Ureter (tissue), 1 donor: Measurements from ENCODE around the gene GPS1. TPM values are rescaled to one million over a fixed set of nuclear protein-coding genes. Genes with fewer than 3 reads are reported as not detected.

Source experiments
- DNase-seq: peaks from one replicate; pipeline ENCODE4 v3.0.0-alpha.2; 2020; ENCODE audit warnings: low spot score
- total RNA-seq: library from RNA; stranded (reverse); gene quantifications from one replicate; pipeline ENCODE4 v1.2.4, GENCODE V29; 2023
- donor health status: DM: yes; HTN: yes; CAD: no.

Gene GPS1
- total RNA-seq, 1 donor from 2014 or later = 91.2 TPM

DNA sequence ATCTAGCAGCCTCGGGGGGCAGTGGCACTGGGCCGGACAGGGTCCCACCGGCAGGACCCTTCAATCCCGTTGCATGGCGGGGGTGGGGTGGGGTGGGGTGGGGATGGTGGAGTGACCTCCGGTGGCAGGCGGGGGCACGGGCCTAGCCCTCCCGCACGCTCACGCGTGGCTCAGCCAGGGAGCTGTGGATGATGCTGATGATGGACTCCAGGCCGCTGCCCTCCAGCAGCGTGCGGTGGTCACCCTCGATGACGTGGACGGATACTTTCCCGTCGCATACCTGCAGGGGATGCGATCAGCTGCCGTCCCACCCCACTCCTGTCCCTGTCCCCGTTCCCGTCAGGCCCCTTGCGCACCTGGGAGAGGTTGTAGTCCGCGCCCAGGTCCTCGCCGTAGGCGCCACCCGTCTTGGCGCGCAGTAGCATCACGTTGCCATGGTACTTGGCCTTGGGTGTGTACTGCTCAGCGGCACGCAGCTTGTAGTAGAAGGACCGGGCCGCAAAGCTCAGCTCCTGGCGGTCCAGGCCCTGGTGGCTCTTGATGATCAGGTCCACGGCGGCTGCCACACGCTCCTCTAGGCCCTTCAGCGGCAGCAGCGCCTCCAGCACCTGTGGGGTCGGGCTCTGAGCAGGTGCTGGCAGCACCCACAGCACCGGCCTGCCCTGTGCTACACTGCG lies 27.4 kb downstream of the GPS1 start:
- DNase-seq = no peak

DNA sequence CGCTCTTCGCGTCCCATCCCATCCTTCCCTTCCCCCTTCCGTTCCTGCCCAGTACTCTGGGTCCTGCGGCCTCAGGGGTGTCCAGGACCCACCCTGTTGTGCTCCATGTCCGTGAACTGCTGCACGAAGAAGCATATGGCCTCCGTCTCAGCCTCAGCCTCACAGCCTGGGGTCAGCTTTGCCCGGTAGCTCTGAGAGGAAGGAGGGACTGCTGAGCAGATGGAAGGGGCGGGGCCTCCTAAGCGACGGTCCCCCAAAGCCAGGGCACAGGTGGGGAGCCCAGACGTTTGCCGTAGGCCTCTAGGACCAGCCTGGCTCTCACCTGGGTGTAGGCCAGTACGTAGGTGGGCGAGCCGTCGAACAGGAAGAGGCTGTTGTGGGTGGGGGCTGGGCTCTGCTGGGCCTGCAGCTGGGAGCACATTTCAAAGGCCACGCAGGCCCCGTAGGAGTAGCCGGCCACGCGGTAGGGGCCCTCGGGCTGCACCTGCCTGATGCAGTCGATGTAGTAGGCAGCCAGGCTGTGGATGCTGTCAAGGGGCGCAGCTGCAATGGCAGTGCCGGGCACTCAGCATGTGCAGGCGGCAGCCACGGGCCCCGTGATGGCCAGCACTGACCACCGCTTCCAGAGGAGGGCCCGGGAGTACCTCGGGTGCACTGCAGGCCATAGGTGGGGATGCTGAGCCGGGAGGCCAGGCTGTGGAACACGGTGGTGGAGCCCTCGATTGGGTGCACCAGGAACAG lies 28.5 kb downstream of the GPS1 start:
- no peak for DNase-seq

DNA sequence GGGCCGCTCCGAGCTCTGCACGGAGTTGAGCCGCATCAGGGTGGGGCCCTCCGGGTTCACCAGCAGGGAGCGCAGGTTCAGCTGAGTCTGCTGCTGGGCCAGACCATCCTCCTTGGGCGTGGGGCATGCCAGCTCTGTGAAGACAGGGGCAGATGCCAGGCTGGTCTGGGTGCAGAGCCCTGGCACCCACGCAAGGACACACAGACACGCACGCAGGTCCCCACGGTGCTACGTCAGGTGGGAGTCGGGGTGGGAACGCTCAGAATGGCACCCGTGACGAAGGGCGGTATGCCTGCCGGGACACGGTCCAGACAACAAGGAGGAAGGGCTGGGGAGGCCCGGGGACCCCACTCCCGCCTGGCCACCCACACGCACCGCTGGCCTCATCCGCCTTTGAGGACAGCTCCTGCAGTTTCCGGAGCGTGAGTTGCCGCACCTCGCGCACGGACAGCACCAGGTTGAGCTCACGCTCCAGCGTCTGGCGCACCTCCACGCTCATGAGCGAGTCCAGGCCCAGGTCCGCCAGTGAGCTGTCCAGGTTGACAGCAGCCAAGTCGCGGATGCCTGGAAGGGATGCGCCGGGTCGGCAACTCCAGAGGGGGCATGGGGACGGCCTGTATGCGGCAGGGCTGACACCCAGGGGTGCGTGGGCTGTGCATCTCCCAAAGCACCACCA lies 29.2 kb downstream of the GPS1 start:
- DNase-seq = no peak

DNA sequence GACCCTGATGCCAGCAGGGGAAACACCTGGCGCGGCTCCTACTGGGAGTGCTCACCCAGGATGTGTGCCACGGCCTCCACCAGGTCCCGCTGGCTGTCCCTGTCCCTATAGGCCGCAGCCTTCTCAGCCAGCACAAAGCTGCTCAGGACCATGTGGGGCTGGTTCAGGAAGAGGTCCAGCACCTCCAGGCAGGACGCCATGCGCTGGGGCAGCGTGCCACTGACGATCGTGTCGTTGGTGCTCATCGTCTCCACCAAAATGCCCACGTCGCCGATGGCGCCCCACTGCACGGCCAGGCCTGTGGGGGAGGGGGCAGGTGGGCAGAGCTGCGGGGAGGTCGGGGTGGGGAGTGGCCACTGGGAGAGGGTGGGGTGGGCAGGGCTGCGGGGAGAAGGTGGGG lies 29.8 kb downstream of the GPS1 start:
- DNase-seq = no peak

DNA sequence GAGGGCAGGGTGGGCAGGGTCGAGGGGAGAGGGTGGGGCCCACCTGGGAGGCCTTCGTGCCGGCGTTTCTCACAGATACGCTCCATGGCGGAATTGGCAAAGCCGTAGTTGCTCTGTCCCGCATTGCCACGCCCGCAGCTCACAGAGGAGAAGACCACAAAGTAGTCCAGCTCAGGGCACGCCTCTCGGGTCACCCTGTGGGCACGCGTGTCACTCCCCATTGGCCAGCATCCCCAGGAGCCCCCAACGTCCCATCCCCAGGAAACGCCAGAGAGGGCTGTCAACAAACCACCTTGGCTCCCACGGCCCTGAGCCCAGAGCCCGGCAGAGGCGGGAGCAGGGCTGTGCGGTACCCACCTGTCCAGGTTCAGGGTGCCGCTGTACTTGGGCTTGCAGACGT lies 30.3 kb downstream of the GPS1 start:
- no peak for DNase-seq

DNA sequence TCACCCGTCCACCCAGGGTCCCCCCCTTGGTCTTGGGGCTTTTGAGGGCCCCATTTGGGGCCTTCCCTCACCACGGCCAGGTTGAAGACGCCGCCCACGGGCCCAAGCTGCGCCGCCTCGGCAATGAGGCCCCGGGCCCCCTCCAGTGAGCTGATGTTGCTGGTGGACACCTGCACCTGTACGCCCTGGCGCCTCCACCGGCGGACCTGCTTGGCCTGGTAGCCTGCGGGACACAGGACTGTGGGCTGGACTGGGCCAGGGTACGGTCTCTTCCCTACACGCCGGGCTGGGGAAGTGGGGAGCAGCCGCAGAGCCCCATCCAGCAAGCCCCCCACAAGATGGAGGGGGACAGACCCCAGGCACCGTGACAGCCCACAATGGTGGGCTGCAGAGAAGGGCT lies 30.8 kb downstream of the GPS1 start:
- DNase-seq = no peak

DNA sequence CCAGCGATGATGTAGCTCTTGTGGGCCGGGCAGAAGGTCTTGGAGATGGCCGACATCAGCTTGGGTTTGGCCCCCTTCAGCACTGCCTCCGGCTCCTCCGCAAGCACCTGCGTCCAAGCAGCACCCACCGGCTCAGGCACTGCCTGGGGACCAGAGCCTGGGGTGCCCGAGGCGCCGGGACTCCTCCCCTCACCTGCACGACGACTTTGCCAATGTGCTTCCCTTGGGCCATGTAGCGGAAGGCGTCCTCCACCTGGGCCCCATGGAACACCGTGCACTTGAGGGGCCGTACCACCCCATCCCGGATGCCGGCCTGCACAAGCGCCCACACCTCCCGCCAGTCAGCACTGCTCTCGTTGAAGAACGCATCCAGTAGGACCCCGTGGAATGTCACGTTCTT lies 31.3 kb downstream of the GPS1 start:
- no peak for DNase-seq

DNA sequence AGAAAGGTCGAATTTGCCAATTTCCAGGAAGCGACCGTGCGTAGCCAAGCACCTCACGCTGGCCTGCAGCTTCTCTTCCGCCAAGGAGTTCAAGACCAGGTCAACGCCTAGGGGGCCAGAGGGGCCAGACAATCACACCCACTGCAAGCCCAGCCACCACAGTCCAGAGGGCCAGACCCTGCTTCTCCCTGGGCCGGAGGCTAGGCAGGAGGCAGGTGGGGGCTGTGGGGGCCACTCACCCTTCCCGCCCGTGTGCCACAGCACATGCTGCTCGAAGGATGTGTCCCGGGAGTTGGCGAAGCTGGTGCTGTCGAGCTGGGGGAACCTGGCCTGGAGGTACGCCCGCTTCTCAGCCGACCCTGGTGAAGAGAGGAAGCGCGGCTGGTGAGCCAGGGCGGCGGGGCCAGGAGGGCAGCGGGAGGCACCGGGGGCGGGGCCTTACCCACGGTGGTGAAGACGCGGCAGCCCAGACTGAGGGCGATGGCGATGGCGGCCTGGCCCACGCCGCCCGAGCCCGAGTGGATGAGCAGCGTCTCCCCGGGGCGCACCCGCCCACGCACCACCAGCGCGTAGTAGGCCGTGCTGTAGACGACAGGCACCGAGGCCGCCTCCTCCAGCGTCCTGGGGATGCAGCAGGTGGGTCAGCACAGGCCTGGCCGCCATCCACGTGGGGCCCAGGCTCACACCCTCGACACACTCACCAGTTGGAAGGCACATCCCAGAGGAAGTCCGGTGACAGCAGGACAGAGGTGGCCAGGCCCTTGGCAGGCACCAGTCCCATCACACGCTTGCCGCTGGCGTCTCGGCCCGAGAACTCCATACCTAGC lies 32.0 kb downstream of the GPS1 start:
- DNase-seq = no peak

DNA sequence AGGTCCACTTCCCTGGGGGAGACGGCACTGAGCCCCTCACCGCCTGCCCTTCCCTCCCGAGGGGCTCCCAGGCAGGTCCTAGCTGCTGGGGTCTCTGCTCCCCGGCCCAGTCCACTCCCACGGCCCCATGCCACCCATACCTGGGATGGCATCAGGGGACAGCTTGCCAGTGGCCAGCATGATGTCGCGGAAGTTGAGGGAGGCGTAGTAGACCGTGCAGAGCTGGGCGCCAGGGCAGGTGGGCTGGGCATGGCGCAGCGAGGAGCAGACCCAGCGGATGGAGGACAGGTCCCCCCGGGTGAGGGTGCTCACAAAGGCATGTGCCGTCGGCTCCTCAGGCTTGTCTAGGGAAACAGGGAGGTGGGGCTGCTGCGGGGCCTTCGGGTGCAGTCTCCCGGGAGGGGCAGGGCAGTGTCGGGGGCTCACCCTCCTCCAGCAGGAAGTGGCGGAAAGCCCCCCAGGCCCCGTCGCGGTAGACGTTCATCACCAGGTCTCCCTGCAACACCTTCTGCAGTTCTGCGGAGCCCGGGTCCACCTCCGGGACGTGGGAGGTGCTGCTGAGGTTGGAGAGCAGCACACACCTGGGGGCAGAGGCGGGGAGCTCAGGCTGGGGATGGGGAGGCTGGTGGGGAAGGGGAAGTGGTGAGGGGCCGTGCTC lies 32.8 kb downstream of the GPS1 start:
- no peak for DNase-seq

DNA sequence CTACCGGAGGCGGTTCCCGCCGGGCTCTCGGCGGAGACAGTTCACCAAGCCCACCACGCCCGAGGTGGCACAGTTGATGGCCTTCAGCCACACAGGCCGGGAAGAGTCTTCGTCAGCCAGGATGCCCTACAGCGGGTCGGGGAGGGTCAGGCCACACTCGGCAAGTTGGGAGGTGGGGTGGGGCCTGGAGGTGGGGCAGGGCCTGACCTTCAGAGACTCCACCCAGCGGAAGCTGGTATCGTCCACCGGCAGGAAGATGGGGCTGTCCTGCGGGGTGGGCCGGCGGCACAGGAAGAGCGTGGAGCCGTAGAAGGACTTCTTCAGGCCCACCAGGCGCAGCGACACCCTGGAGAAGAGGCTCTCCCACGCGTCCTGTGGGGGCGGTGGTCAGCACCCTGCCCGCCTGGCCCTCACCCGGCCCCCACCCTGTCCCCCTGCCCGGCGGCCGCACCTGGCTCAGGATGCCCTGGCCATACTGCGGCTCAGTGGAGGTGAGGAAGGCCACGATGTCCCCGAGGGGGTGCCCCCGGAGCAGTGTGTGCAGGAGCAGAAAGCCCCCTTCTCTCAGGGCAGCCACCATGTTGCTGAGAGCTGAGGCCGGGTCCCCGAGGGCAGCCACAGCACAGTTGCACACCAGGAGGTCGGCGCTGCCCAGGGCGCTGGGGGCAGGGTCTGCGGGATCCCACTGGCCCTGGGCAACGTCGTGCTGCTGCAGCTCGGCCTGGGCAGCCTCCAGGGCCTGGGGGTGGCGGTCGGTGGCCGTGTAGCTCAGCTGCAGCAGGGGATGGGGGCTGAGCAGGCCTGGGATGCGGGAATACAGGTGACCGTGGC lies 33.5 kb downstream of the GPS1 start:
- no peak for DNase-seq

DNA sequence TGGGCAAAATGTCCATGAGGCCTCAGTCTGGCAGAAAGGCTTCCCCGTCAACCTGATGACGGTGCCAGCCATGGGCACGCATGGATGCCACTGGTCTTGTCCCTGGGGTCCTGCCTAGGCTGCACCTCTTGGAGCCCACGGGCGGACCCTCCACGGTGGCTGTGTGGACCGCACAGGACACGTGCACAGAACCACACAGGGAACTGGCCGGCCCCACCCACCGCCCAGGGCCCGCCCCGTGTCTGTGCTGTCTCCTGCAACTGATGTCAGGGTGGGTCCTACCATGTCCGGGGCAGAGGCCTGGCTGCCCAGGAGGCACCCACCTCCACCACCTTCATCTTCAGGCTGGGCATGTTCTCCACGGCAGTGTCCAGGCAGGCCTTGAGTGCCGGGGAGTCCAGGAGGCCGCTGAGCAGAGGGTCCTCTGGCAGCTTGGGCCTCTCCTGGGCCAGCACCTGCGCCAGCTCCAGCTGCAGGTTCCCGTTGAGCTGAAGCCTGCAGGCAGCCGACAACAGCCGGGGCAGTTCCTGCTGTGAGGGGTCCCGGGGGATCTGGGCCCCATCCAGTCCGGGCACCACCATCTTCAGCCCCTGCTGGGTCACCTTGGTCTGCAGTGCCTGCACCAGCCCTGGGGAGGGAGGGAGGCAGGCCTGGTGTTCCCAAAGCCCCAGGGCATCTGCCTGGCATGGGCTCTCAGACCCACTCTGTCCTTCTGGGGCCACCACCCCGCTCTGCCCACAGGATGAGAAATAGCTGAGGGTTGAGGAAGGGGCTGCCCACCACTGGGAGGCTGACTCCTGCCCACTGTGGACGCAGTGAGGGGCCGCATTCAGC lies 34.5 kb downstream of the GPS1 start:
- no peak for DNase-seq

DNA sequence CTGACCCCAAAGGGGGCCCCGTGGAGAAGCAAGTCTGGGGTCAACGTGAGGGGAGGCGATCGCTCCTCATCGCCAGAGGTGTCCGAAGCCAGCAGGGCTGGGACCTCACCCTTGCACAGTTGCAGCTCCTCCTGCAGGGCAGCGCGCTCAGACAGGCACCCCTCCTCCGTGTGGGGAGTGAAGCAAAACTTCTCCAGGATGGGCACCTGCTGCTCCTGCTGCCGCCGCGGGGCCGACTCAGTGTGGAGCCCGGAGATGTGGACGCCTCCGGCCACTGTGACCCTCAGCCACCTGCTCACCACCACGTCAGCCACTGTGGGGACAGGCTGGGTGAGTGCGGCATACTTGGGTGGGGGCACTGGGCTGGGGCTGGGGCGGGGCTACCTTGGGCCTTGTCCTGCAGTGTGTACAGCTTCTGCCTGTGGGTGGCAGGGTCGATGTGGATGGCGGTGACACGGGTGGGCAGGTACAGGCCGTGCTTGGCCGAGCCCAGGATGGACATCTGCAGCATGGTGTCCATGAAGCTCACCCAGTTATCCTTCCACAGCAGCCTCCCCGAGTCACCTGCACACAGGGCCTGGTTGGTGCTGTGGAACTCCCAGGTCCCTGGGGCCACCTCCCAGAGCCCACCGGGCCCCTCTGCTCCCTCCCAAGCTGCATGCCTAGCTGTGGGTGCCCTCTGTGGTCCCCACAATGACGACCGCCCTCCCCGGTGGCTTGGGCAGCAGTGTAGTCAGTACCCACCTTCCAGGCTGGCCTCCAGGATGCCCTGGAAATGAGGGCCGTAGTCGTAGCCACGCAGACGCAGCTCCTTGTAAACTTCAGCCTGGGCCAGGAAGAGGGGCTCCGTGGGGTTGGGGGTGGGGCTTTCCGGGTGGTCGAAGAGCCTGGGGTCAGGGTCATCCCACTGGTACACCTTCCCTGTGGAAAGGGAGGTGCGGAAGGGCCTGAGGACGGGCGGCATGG lies 35.5 kb downstream of the GPS1 start:
- no peak for DNase-seq

DNA sequence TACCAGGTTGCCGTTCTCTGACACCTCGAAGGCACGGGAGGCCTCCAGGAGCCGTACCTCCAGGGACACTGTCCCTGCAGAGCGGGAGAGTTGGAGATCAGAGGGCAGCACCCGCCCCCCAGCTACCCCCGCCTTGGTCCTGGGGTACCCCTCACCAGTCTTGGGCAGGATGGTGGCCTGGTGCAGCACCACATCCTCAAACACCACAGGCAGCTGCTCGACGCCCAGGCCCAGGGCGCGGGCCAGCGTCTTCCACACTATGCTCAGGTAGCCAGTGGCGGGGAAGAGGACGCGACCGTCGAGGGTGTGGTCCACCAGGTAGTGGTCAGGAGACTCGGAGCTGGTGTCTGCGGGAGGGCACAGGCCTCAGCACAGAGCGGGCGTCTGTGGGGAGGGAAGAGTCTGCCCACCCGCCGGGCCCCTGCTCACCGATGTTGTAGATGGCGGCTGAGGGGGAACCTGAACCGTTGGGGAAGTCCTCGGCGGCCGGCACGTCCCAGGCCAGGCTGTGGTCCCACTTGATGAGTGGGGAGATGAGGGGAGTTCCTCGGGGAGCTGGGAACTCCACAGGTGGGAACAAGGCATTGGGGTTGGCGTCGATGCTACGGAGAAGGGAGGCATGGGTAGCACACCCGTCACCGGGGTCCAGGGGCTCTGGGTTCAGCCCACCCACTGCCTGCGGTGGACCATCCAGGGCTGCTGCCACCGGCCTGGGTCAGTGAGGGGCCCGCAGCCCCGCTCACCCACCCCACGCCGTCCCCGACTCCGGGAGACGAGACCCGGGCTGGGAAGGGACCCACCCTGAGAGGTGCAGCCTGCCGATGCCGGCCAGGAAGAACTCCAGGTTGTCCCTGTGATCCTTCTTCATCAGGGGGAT lies 36.5 kb downstream of the GPS1 start:
- DNase-seq = no peak

DNA sequence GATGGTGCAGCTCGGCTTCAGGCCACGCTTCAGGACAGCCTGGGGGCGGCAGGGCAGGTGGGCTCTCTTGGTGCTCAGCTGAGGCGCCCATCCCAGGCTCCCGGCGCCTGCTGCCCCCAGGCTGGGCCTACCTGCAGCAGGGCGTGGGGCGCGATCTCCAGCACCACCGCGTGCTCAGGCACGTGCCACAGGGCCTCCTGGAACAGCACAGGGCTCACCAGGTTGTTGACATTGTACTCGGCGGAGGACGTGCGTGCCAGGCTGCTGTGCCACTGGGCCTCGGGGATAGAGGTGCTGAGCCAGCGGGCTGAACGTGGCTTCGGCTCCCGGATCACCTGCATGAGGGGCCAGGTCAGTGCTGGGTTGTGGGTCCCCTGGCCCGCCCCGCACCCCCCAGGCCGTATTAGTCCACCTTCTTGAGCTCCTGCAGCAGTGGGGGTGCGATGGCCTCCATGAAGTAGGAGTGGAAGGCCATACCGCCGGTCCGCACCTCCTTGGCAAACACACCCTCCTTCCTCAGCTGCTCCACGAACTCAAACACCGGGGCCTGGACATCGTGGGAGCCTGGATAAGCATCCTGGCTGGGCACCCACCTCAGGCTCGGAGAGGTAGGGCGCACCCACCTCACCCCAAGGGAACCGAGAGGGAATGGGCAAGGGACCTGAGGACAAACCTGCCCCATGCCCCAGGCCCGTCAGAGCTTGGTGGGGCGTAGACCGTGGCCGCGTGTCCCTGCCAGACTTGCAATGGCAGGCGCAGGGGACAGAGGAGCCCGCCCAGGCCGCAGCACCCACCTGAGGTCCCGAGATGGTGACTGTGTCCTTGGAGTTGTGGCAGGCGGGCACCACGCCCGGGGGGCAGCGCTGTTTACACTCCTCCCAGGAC lies 37.4 kb downstream of the GPS1 start:
- DNase-seq = no peak

DNA sequence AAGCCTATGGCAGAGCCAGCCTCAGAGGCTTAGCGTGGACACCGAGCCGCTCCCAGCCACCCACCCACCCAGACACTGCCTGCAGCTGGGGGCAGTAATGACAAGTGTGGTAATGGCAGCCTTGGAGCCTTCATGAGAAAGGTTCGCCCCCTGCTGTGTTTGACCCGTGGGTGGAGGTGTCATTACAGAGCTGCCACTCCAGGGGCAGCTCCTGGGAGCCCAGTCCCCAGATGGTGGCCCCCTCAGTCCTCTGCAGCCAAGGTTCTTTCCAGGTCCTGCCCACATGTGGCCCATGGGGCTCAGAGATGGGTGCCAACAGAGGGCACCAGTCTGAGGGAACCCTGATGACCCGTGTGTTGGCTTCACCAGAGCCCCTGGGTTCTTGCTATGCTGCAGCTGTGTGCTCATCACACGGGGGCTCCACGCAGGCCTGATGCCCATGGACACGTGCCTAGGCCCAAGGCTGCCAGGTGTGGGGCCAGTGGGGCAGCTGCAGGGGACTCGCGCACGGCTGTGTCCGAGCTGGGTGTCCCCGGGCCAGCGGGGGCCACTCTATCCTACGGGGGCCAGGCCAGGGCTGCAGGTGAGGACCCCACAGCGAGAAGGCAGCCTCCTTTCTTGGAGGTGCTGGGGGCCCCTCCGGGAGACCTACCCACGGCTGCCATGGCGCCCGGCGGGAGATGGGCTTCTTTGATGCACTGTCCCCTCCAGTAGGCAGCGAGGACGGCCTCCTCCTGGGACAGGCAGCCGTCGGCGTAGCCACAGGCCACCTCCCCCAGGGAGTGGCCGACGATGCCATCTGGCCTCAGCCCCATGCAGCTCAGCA lies 38.2 kb downstream of the GPS1 start:
- DNase-seq = no peak
